Fibroblast of the conjunctiva (primary cell): Measurements from ENCODE around the gene C16orf96.
A peak's percentile ranks its signal among the peaks of the same experiment; 100 is the strongest.

Source experiments
- DNase-seq: peaks from one replicate; pipeline ENCODE4 v3.0.0-alpha.2; 2010; ENCODE audit warnings: low read depth

The C16orf96 gene

DNA sequence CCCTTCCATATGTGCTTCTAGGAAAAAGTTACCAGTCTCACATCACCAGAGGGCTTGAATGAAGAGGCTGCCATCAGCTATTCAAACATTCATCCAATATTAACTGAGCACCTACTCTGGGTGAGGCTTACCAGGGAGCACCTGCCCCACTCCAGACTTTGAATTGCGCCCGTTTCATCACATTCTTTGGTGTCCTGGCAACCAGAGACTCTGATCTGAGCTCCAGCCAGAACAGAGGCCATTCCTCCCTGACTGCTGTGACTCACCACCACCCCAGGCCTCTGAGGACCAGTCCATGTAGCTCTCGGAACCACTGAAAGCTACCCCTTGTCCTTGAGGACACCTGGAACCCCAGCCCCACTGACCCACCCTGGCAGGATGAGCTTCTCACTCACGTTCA is at the start of gene C16orf96:
Gene C16orf96 (plus strand): TSS at position 229 of the 400 bp plus-strand sequence. CDS start 150 bp downstream, at position 379.
- no peak for DNase-seq

DNA sequence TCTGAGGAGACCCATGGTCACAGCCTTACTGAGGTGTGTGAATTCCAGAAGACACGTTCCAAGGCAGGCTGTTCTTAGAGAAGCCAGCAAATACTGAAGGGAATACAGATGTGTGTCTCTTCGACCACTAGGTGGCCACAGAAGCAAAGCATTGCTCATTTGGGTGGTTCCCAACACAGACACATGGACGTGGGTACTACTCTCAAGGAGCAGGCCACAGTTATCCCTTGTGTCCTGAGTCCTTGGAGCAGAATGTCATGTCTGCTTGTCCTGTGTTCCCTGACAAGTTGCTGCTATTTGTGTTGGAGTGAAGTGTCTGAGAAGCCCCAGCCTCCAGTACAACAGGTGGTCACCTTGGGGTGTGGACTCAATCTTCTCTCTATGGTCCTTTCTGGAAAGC is 49.7 kb upstream of the C16orf96 start:
- peak; percentile 77 for DNase-seq

DNA sequence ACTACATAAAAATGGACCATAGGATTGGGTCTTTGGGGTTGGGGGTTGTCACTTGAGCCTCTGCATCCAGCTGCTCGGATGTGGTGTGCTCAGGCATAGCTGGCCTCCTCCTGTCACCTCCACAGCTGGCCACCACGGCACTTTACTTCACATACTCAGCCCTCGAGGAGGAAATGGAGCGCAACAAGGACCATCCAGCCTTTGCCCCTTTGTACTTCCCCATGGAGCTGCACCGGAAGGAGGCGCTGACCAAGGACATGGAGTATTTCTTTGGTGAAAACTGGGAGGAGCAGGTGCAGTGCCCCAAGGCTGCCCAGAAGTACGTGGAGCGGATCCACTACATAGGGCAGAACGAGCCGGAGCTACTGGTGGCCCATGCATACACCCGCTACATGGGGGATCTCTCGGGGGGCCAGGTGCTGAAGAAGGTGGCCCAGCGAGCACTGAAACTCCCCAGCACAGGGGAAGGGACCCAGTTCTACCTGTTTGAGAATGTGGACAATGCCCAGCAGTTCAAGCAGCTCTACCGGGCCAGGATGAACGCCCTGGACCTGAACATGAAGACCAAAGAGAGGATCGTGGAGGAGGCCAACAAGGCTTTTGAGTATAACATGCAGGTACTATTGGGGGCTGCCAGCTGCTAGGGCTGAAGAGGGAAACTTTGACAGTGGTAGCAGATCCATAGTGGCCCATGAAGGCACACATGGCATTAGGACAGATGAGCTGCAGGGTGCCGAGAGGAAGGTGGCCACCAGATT is 48.4 kb upstream of the C16orf96 start:
- no peak for DNase-seq

DNA sequence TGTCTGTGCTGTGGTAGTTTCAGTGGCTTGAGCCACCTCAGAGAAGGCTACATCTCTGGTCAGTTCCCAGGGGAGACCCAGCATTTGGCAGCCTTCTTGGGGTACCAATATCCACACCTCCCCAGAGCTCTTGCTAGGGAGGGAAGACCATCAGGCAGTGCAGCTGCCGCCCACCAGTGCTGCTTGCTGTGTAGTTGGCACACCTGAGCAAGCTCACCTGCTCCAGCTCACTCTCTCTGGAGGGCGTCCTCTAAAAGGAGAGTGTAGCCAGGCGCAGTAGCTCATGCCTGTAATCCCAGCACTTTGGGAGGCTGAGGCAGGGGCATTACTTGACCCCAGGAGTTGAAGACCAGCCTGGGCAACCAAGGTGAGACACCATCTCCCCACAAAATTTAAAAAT is 47.3 kb upstream of the C16orf96 start:
- DNase-seq, result no peak

DNA sequence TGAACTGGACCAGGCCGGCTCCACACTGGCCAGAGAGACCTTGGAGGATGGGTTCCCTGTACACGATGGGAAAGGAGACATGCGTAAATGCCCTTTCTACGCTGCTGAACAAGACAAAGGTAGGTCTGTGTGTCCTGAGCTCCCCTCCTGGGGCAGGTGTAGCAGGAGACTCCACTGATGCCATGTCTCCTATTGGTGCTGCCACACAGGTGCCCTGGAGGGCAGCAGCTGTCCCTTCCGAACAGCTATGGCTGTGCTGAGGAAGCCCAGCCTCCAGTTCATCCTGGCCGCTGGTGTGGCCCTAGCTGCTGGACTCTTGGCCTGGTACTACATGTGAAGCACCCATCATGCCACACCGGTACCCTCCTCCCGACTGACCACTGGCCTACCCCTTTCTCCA is 46.7 kb upstream of the C16orf96 start:
- no peak for DNase-seq

DNA sequence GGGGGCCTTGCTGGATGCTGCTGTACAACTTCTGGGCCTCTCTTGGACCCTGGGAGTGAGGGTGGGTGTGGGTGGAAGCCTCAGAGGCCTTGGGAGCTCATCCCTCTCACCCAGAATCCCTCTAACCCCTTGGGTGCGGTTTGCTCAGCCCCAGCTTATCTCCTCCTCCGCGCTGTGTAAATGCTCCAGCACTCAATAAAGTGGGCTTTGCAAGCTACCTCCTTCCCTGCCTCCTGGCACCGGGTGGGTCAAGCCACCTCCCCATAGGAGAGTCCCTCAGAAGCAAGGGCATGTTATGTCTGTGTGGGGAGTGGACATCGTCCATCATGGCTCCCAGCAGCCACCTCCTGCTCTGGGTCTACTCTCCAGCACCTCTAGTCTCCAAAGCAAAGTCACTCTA is 46.0 kb upstream of the C16orf96 start:
- DNase-seq, result no peak

DNA sequence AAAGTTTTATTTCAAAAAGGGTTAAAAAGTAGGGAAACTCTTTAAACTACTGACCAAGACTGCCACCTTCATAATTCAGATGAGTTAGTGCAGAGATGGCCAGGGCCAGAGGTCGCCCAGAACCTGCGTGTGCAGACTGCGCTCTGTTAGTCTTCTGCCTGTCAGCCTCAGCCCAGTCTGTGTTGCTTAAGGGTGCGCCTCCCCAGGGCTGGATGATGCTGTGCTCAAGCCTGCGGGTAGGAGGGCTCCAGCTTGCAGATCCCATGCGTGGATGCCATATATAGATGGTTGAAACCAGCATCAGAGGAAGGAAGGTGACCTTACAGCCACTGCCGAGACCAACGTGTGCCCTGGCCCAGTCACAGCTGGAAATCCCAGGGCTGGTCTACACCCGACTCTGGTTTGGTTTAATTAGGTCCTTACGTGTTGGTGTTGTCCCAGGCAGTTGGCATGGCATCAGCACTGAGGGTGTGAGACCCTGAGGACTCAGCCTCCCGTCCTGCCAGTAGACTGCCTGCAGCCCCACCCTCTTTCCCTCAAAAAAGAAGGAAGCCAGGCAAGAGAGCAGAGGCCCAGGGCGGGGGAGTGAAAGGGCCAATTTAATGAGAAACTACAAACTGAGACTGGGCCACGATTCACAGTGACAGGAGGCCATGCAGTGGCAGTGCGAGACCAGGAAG is 45.3 kb upstream of the C16orf96 start:
- no peak for DNase-seq

DNA sequence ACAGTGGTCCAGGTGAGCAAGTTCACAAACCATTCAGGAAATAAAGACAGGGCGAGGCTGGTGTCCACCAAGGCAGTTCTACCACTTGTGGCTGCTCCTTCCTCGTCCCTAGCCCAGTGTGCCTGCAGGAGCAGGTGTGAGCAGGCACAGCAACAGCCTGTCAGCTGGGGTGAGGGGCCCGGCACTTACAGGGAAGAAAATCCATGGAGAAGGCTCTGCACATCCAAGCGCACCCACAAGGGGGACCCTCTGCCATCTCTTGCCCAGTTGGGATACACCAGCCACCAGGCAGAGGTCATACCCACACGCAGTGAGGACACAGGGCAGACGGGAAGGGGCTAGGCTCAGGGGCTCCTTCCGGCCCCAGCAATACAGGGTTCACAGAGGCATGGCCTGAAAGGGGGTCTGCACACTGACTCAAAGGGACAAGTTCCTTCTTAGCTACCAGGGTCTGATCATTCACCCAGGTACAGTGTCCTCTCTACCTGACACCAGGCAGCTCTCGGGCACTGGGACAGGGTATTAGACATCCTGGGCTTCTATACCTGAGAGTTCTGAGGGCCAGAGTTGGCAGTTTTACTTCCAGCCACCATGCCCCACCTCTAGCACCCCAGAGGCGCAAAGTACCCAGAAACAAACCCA is 44.6 kb upstream of the C16orf96 start:
- no peak for DNase-seq

DNA sequence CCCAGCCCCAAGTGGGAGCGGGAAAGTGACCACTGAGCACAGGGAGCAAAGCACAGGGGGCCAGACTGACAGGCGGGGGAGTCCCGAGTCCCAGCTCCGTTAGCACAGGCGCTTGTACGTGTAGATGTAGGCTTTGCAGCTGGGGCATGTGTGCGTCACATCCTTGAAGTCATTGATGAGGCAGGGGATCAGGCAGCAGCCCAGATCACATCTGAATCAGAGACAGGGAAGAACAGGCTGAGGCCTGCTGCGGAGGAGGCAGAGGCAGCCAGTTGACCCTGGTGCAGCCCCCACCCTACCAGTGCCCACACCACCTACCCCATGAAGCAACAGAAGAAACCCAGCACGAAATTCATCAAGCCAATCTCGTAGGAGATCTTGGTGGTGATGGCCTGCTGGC is 43.7 kb upstream of the C16orf96 start:
- DNase-seq, result no peak

DNA sequence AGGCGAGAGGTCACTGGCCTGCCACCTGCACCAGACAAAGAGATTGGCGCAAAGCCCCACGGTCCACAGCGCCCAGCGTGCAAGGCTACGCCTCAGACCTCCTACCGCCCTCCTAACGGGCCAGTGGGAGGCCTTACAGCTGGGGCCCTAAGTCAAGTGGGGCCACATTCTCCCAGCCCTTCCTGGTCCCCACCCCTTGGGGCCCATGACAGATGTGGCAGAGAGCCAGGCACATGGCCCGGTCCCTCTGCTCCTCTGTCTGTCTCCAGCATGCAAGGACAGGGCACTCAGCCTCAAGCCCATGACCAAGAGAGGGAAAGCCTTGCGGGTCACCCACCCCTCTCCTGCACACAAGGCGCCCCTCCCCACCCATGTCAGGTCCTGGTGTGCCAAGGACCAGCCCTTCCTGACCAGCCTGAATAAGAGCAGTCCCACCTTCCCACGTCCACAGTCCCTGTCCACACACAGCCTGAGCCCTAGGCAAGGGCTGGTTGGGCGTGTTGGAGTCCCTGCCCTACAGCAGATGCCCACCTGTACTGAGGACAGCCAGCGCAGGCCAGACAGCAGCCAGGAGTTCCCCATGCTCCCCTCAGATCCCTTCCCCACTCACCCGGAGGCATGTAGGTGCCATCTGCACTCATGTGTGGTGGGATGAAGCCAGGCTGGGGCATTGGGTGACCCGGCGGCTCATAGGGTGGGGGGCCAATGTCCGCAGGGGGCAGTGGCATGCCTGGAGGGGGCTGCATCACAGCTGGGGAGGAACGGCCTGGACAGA is 42.9 kb upstream of the C16orf96 start:
- no peak for DNase-seq

DNA sequence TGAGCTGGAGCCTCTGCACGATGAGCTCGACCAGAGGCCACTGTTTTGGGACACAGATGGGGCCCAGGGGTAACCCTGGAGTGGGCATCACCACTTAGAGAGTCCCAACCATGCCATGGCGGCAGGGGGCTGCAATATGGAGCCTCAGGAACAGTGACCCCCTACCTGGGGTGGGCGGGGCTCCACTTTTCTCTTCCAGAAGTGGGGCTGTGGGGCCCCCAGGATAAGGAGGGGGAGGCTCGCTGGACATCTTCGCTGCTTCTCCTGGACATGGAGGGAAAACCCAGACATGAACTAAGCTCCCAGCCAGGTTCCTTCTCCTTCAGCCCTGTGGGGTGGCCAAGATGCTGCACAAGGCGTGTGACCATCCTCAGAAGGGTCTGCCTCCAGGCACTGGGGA is 42.3 kb upstream of the C16orf96 start:
- DNase-seq, result no peak

DNA sequence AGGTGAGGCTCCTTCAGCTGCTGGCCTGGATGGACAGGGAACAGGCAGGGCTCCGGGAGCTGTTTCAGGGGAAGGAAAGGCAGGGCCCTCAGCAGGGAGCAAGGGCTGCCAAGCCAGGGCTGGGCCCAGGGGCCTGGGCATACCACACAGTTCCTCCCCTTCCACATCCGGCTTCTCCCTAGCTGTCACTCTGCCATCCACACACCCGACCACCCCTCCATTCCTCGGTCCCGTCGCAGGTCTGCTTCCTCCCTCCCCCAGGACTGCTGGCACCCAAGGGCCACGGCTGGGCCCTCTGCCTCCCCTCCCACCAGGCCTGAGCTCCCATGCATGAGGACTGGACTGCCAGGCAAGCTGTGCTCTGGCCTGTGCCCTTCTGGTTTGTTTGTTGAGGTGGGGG is 41.5 kb upstream of the C16orf96 start:
- no peak for DNase-seq

DNA sequence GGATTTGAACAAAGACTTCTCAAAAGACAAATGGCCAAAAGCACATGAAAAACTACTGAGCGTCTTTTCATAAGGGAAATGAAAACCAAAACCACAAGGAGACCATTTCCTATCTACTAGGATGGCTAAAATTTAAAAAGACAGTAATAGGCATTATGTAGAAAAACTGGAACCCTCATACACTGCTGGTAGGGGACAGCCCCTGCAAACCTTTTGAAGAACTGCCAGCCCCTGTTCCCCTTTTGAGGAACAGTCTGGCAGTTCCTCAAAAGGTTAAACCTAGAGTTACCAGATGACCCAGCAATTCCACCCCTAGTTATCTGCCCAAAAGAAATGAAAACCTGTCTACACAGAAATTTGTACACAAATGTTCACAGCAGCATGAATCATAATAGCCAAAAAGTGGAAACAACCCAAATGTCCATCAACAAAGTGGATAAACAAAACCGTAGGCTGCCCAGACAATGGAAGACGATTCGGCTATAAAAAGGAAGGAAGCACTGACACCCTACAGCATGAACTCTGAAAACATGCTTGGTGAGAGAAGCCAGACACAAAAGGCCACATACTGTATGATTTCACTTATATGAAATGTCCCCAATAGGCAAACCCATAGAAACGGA is 40.4 kb upstream of the C16orf96 start:
- DNase-seq, result no peak

DNA sequence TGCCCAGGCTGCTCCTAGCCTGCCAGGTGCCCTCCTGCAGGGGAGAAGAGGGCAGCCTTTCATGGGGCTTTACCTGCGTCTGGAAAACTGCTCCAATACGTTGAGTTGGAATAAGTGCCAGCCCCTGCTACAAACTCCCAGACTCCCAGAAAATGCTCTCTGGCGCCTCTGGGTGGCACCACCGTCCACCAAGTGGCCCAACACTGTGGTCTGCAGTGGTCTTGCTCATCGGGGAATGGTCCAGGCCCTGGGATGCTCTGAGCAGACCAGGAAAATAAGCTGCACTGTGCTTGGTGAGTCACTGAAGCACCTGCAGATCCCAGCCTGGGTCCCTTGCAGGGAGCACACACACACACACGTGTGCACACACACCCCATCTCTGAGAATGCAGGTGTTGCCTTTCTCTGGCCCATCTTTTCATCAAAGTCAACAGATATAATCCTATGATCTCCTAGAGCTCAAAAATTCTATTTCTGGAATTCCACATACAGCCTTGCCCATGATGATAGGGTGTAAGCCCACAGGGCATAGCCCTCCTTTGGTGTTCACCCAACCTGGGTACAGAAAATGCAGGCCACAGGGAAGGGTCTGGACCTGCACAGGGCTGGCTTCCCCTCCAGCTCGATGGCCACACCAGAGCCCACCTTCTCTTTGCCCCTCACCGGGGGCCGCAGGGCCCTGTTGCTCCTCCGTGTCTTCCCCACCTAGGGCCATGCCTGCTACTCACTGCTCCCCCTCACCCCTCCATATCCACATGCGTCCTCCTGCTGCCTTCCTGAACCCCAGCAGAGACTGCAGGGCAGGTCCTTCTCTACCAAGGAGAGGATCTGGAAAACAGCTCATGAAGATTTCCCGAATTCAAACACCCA is 38.1 kb upstream of the C16orf96 start:
- DNase-seq, result no peak

DNA sequence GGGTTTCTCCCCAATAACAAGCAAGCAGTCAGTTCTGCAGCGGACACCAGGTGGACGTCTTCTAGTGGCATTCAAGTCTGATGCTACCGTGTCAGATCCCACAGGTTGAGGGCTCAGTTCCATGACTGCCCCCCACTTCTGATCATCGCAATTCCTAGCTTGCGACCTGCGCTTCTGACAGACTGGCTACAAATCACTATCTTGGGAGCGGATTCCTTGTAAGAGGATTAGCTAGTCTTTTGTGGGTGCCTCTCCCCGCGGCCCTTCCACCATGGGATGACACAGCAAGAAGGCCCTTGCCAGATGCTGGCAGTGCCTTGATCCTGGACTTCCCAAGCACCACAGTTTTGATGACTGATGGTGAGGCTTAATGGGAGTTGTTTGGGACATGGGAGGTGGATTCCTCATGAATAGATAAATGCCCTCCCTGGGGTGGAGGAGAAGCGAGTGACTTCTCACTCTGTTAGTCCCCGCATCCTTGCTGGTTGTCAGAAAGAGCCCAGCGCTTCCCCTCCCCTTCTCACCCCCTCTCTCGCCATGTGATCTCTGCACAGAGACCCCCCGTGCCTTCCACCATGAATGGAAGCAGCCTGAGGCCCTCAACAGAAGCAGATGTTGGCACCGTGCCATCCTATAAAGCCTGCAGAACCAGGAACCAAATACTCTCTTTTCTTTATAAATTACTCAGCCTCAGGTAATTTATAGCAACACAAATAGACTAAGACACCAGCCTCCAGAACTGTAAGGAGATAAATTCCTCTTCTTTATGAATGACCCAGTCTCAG is 36.7 kb upstream of the C16orf96 start:
- DNase-seq, result no peak

DNA sequence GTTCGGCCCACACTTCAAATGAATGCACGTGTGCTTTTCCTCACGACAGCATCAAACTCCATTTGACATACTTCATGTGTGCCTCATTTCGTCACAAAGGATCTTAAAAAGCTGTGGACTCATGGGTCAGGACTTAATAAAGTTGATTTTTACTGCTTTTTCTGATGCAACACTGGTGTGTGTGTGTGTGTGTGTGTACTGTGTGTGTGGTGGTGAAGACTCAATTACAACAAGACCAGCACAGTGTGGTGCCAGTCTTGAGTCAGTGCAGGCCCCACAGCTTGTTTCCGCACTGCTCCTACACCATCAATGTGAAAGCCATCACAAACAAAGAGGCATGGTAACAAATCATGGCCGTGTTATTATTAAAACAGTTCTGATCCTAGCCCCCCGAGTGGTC is 35.2 kb upstream of the C16orf96 start:
- DNase-seq, result no peak

DNA sequence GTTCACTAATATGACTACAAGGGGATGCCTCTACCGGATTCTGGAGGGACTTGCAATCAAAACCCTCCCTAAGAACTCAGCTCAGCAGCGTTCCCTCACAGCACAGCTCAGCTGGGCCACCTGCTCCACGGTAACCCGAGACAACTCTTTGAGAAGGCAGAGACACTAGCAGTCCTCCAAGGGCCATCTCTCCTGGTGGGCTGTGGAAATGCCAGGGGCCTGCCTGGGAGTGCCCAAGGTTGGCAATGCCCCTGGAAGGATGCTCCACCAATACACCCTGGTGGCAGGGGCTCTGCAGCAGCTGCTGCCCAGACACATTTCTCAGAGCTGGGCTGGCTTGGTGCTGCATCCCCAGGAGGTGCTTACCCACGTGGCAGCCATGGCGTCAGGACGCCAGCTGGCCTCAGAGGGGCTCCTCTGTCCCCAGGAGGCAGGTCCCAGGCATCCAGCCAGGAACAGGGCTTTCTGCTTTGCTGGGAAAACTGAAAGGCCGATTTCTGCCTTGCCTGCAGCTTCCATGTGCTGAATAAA is 34.0 kb upstream of the C16orf96 start:
- no peak for DNase-seq

DNA sequence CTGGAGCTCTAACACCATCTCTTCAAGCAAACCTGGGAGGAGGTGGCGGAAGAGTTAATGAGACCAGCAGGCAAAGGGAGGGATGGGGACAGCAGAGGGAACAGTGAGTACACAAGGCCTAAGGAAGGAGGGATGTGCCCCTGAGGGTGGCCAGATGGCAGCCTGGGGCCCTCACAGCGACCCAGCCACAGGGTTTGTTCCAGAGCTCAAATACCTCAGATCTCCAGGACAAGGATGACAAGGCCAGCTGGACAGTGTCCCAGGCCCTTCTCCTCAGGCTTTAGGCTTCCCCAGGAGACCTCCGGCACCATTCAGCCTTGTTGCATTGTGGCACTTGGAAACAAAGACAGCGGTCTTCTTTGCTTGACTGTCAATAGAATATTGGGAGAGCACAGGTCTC is 32.5 kb upstream of the C16orf96 start:
- no peak for DNase-seq

DNA sequence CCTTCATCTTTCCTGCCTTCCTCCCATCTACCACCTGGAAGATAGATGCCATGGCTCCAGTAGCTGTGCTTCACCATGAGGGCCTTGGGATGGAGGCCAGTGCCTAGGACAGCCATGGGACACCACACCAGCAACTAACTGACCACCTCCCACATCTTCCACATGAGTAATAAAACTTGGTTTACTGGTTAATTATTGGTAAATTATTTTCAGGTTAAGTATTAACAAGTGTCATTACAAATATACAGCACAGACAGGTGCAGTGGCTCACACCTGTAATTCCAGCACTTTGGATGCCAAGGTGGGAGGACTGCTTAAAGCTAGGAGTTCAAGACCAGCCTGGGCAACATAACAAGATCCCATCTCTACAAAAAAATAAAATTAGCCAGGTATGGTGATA is 31.6 kb upstream of the C16orf96 start:
- no peak for DNase-seq

DNA sequence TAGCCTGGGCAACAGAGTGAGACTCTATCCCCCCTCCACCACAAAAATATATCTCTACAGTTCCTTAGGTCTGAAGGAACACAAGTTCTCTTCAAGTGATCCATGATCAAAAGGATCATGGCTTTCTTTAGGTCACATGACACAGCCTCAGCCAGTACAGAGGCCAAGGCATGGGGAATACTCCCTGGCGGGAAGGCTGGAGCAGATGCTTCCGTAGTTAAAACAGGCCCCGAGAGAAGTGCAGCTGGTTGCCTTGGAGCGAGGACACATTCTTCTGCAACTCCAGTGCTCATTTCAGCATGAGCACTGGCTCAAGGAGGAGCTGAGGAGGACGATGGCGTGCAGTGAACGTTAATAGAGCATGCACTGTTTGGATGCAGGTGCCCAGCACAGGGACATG is 31.1 kb upstream of the C16orf96 start:
- DNase-seq, result no peak
